ENCODE data around the gene STEAP1B. TPM values are rescaled to one million over a fixed set of nuclear protein-coding genes. Genes with fewer than 3 reads are reported as not detected.

STEAP1B gene
- total and polyA plus RNA-seq, 2 of the 4 experiments (the other 2 are of a cell fraction) = 7.9 to 13.8 TPM

GRCh38 chr7:22386865-22387264, 113.1 kb downstream of the STEAP1B start:
- H3K14ac ChIP-seq (replicated peaks; ENCODE audit: low read depth, low read length) = no peak overlapping the region

More at GRCh38 chr7:22386865-22387264, 113.1 kb downstream of the STEAP1B start:
- no peak overlapping the region for H2BK15ac ChIP-seq (ENCODE audit: low read depth, low read length)
- H3K27ac ChIP-seq (ENCODE audit: insufficient read depth, low read length) = no peak overlapping the region
- H3K9ac ChIP-seq (ENCODE audit: low read depth, low read length) = no peak overlapping the region
- no peak overlapping the region for H3K4me2 ChIP-seq (ENCODE audit: low read depth, low read length)
- H3K9me1 ChIP-seq (ENCODE audit: insufficient read depth, low read length) = no peaks in the 10 kb centered on the region
- no peaks in the 10 kb centered on the region for H3K79me1 ChIP-seq (ENCODE audit: low read depth in 1 of 2, low read length in 2 of 2)
- H2AK9ac ChIP-seq (replicated peaks; ENCODE audit: low read depth, low read length, poor library complexity) = no peak overlapping the region
- no peak overlapping the region for H2BK120ac ChIP-seq (ENCODE audit: low read depth, low read length)
- DNase-seq = no peak
- no peaks in the 10 kb centered on the region for H4K20me1 ChIP-seq (ENCODE audit: insufficient read depth, low read length)
- H4K91ac ChIP-seq (ENCODE audit: insufficient read depth, low read depth, low read length) = no peak overlapping the region
- dilution Hi-C loops (cut with HindIII; ENCODE audit: low sequenced_read_pairs, unreplicated experiment) (no loop called here), intact Hi-C loops (cut with micrococcal nuclease) (no loop called here), in situ Hi-C loops (cut with MboI; ENCODE audit: low sequenced_read_pairs) (no loop called here)
- no peak for TF ChIP-seq RFX5 (IDR thresholded peaks at IDR 0.05; ENCODE audit: low read depth, low read length)
- no peak for TF ChIP-seq SMC3 (IDR thresholded peaks at IDR 0.05; ENCODE audit: low read depth, low read length)
- no peak for TF ChIP-seq BHLHE40 (IDR thresholded peaks at IDR 0.05; ENCODE audit: low read depth, low read length)
- no peak for TF ChIP-seq RCOR1 (IDR thresholded peaks at IDR 0.05; ENCODE audit: insufficient replicate concordance, low read length)
- TF ChIP-seq, protein P1, sequence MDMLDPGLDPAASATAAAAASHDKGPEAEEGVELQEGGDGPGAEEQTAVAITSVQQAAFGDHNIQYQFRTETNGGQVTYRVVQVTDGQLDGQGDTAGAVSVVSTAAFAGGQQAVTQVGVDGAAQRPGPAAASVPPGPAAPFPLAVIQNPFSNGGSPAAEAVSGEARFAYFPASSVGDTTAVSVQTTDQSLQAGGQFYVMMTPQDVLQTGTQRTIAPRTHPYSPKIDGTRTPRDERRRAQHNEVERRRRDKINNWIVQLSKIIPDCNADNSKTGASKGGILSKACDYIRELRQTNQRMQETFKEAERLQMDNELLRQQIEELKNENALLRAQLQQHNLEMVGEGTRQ (IDR thresholded peaks at IDR 0.05; ENCODE audit: low read depth, low read length) = no peak
- no peak for TF ChIP-seq FOS (IDR thresholded peaks at IDR 0.05; ENCODE audit: low read depth, low read length)
- TF ChIP-seq, protein P2, sequence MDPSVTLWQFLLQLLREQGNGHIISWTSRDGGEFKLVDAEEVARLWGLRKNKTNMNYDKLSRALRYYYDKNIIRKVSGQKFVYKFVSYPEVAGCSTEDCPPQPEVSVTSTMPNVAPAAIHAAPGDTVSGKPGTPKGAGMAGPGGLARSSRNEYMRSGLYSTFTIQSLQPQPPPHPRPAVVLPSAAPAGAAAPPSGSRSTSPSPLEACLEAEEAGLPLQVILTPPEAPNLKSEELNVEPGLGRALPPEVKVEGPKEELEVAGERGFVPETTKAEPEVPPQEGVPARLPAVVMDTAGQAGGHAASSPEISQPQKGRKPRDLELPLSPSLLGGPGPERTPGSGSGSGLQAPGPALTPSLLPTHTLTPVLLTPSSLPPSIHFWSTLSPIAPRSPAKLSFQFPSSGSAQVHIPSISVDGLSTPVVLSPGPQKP (IDR thresholded peaks at IDR 0.05; ENCODE audit: borderline replicate concordance, low read depth, low read length) = no peak
- TF ChIP-seq NFE2L2 (IDR thresholded peaks at IDR 0.05; ENCODE audit: low read depth, low read length) = no peak
- TF ChIP-seq MAZ (IDR thresholded peaks at IDR 0.05; ENCODE audit: borderline replicate concordance, low read depth, low read length) = no peak
- no peak for TF ChIP-seq MXI1 (IDR thresholded peaks at IDR 0.05; ENCODE audit: borderline replicate concordance, low read depth, low read length)
- no peak for TF ChIP-seq CEBPB (IDR thresholded peaks at IDR 0.05; ENCODE audit: low read depth, low read length)
- TF ChIP-seq RAD21 (IDR thresholded peaks at IDR 0.05; ENCODE audit: low read length) = no peak
- TF ChIP-seq CHD1 (IDR thresholded peaks at IDR 0.05; ENCODE audit: low read depth, low read length) = no peak
- no peak for TF ChIP-seq CTCF (conservative IDR thresholded peaks at IDR 0.05; ENCODE audit: low read depth, low read length)
- no peak for TF ChIP-seq POLR2A (IDR thresholded peaks at IDR 0.05; ENCODE audit: low read depth, low read length)
- TF ChIP-seq MAFK (IDR thresholded peaks at IDR 0.05; ENCODE audit: low read depth, low read length) = no peak
- no peak overlapping the region for H3K18ac ChIP-seq (ENCODE audit: low read depth, low read length)
- POLR2A ChIA-PET (ENCODE audit: unreplicated experiment) = no interaction called here
- H2AFZ ChIP-seq (replicated peaks; ENCODE audit: low read length, poor library complexity) = no peak overlapping the region
- no peak for ATAC-seq (ENCODE audit: low read depth)
- no CpG with 5 or more reads among the region's 1 CpG for WGBS, 2 experiments (ENCODE audit: extremely low coverage in 2 of 2, insufficient read length in 1 of 2)
- H3K4me1 ChIP-seq (ENCODE audit: control insufficient read depth, insufficient read depth, low read length) = no peaks in the 10 kb centered on the region
- no peaks in the 10 kb centered on the region for H3K9me3 ChIP-seq (ENCODE audit: control insufficient read depth, insufficient read depth, low read length)
- CTCF ChIA-PET = interaction anchor here (1.1 kb wide), 1 partner anchor 277 kb away, joined by 3 read pairs; no protein-coding TSS in a partner anchor
- H3K23ac ChIP-seq (ENCODE audit: low read depth, low read length) = no peak overlapping the region
- H2BK5ac ChIP-seq (ENCODE audit: low read depth, low read length, poor library complexity, severe bottlenecking) = no peak overlapping the region
- H4K8ac ChIP-seq (ENCODE audit: low read depth in 2 of 2, low read length in 2 of 2) = no peak overlapping the region
- no peak overlapping the region for H3K4me3 ChIP-seq (ENCODE audit: insufficient read depth, low read depth, low read length)
- no peak overlapping the region for H3K56ac ChIP-seq (ENCODE audit: extremely low read depth, insufficient read depth, low read length)
- H2BK20ac ChIP-seq (ENCODE audit: low read depth, low read length) = no peak overlapping the region
- H4K5ac ChIP-seq (ENCODE audit: low read depth, low read length) = no peak overlapping the region
- no peak overlapping the region for H3K4ac ChIP-seq (ENCODE audit: low read depth, low read length)
- H3K36me3 ChIP-seq (ENCODE audit: control insufficient read depth, insufficient read depth, low read length) = no peaks in the 10 kb centered on the region
- H2AK5ac ChIP-seq (ENCODE audit: low read depth, low read length) = no peak overlapping the region
- BruUV-seq (replicated peaks) = no TSS peak
- no peaks in the 10 kb centered on the region for H3K27me3 ChIP-seq (ENCODE audit: control insufficient read depth, insufficient read depth, low read length)
